GM18498 (cell line): ENCODE data around the gene STXBP2.
A peak's percentile ranks its signal among the peaks of the same experiment; 100 is the strongest.

Experiments
- ATAC-seq: cut with Tn5 transposase; IDR thresholded peaks from one replicate; pipeline ENCODE4 v1.9.1; 2021; ENCODE audit warnings: mild to moderate bottlenecking, moderate library complexity; ENCODE audit not compliant: unreplicated experiment

Gene STXBP2

DNA sequence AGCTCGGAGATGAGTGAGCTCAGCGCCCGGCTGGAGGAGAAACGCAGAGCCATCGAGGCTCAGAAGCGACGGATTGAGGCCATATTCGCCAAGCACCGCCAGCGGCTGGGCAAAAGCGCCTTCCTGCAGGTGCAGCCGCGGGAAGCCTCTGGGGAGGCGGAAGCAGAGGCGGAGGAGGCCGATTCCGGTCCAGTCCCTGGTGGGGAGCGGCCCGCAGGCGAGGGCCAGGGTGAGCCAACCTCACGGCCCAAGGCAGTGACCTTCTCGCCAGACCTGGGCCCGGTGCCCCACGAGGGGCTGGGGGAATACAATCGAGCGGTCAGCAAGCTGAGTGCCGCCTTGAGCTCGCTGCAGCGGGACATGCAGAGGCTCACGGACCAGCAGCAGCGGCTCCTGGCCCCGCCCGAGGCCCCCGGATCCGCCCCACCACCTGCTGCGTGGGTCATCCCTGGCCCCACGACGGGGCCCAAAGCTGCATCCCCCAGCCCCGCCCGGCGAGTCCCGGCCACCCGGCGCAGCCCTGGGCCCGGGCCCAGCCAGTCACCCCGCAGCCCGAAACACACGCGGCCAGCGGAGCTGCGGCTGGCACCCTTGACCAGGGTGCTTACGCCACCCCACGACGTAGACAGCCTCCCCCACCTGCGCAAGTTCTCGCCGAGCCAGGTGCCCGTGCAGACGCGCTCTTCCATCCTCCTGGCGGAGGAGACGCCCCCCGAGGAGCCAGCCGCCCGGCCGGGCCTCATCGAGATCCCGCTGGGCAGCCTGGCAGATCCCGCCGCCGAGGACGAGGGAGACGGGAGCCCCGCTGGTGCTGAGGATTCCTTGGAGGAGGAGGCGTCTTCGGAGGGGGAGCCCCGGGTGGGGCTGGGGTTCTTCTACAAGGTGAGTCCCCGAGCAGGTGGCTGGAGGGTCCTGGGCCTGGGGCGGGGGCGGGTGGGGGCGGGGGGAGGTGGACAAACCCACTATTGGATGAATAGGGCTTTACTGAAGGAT lies 24.3 kb upstream of the STXBP2 start:
- no peak for ATAC-seq

DNA sequence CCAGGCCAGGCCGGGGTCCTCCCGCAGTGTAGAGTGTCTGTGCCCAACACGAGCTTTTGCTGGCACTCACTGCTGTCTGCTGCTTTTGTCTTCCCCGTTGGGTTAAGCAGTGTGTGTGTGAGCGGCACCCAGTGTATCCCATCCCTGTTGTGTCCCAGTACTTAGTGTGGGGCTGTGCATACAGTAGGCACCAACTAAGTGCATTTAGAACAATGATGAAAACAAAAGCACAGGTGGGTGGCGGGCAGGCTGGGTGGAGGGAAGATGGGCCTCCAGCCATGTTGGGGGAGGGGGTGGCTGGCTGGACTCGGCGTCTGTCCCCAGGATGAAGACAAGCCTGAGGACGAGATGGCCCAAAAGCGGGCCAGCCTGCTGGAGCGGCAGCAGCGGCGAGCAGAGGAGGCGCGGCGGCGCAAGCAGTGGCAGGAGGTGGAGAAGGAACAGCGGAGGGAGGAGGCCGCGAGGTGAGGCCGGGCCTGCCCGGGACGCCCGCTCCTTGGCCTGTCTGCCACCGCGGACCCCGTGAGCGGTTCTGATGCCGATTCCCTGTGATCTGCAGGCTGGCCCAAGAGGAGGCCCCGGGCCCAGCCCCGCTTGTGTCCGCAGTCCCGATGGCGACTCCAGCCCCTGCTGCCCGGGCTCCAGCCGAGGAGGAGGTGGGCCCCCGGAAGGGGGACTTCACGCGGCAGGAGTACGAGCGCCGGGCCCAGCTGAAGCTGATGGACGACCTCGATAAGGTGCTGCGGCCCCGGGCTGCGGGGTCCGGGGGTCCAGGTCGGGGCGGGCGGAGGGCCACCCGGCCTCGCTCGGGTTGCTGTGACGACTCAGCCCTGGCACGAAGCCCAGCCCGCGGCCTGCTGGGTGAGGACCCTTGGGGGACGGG lies 21.8 kb upstream of the STXBP2 start:
- ATAC-seq, result no peak

DNA sequence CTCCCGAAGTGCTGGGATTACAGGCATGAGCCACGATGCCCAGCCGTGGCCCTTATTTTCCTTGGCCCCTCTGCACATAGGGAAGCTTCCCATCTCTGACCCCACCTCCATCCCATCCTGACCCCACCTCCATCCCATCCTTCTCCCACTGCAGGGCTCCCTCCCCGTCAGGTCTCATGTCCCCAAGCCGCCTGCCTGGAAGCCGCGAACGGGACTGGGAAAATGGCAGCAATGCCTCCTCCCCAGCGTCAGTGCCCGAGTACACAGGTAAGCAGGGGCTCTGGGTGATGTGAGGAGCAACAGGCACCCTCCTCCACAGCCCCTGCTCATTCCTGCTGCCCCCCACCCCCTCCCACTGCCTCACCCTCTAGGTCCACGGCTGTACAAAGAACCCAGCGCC lies 19.7 kb upstream of the STXBP2 start:
- no peak for ATAC-seq

DNA sequence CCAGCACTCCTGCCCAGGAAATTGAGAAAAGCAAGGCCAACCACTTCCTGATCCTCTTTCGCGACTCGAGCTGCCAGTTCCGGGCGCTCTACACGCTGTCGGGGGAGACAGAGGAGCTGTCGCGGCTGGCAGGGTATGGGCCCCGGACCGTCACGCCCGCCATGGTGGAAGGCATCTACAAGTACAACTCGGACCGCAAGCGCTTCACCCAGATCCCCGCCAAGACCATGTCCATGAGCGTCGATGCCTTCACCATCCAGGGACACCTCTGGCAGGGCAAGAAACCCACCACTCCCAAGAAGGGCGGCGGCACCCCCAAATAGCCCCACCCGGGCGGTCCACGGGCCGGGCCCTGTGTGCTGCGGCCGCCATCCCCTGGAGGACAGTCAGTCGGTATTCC lies 19.2 kb upstream of the STXBP2 start:
- no peak for ATAC-seq

DNA sequence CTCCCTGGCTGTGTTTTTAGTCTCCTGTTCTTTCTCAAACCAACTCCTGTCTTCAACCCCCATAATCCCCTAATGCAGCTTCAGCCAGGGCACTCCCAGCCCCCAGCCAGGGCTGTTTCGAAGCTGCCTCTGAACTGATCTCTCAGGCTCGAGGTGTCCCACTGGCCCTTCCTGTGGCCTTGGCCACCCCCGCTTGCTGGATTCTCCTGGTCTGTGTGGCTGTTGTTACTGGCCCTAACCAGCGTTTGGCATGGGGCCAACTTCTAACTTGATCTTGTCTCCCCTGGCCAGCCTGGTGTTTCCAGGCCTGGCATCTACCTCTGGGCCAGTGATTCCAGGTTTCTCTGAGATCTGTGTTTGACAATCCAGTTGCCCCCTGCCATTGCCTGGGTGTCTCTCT lies 18.6 kb upstream of the STXBP2 start:
- no peak for ATAC-seq

DNA sequence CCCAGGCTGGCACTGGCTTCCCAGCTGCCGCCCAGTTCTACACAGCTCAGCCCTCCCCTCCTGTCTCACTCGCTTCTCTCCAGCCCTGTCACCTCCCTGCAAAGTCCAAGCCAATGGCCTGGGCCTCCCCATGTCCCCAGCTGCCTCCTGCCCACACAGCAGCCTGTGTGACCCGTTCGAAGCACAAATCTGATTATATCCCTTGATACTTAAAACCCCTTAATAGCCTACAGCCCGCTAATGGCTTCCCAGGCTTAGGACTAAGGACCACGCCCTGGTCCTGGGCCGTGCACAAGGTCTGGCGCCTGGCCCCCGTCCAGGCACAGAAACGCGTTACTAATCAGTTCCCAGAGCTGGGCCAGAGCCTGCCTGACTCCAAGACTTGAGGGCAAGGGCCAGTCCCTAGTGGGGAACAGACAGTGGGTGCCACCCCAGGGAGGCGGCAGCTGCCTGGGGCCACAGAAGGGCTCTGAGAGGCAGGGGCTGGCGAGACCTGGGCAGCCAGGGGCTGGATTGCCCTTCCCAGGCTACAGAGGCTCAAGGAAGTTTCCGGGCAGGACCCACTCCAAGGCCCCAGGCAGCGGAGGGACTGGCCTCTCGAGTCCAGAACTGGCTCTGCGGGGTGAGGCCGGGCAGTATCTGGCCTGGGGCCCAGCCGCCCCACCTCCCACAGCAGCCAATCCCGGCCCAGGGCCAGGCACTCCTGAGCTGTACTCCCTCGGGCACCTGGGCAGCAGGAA lies 18.0 kb upstream of the STXBP2 start:
- ATAC-seq, result no peak

DNA sequence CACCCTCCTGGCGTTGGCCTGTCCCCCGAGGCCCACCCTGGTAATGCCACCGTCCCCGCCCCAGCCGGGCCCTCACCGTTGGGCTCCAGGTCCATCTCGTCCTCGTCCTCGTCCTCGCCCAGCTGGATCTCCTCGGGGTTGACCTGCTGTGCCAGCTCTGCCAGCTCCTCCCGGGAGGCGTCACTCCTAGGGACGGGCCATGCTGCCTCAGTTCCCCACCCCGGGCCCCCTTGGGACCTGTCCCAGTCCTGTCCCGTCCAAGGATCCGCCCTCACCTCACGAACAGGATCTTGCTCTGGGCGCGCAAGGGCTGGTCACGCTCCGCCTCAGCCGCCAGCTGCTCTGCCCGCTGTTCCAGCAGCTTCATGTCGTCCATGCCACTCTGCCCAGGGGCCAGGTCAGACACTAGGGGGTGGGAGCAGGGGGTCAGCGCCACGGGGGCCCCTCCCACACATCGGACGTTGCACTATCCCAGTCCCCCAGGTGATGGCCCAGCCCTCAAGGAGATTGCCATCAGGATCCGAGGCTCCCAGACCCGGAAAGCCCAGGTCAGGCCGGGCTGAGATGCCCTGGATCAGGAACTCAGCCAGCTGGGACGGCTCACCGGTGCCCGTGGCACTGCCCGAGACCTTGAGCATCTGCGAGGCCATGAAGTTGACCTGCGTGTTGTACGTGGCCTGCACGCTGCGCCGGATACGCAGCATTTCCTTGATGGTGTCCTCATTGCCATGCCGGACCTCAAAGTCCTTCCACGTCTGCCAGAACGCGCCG lies 17.1 kb upstream of the STXBP2 start:
- no peak for ATAC-seq

DNA sequence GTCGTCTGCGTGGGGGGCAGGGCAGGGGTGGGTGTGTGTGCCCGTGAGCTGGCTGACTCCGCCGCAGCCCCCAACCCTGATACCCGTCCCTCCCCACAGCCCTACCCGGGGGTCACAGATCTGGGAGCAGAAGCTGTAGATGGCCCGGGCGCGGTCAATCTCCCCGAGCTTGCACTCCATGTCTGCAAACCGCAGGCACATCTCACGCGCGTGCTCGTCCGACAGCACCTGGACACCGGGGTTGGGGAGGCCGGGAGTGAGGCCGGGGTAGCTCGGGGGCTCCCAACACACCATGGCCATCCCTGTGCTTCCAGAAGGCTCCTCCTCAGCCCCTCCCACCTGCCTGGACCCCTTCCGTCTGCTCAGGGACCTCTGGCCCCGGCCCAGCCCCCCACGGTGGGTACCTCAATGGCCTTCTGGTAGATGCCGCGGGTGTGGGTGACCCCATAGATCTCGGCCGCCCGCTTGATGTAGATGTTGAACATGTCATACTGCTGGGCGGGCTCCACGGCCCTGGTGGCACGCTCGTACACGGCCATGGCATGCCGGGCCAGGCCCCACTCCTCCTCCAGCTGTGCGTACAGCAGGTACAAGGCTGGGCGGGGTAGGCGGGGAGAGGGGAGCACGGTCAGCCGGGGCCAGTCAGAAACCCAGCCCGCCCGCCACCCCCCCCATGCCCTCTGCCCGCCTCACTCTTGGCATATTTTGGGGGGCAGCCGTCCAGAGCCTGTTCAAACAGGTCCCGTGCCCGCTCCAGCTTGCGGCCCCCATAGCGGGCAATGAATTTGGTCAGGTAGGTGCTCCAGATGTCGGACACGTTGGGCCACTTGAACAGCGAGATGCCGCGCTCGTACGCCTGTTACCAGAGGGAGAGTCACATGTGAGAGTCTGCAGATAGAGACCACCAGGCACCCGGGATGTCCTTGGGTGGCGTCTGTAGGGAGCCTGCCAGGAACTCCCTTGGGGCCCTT lies 16.2 kb upstream of the STXBP2 start:
- no peak for ATAC-seq

DNA sequence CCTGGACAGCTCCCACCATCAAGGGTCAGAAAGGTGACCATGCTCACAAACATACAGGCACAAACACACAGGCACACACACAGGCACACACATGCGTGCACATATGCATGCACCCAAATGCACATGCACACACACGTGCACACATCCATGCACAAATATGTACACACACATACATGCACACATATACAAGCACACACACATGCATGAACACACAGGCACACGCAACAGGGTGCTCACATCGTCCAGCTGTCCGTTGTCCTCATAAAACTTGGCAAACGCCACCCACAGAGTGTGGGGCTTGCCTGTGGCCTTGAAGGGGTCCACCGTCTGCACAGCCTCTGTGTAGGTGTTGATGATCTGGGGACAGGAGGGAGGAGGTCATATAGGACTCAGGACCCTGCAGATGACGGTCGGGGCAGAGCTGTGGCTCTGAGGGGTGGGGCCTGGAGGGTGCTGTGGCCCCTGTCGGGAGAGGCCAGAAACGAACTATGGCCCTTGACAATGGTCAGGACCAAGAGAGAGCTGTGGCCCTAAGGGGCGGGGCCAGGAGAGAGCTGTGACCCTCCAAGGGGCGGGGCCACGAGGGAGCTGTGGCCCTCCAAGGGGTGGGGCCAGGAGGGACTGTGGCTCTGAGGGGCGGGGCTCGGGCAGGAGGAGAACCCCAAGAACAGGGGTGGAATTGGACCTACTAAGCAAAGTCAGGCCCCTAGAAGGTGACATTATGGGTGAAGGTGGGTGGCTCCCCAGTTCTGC lies 13.8 kb upstream of the STXBP2 start:
- ATAC-seq, result no peak

DNA sequence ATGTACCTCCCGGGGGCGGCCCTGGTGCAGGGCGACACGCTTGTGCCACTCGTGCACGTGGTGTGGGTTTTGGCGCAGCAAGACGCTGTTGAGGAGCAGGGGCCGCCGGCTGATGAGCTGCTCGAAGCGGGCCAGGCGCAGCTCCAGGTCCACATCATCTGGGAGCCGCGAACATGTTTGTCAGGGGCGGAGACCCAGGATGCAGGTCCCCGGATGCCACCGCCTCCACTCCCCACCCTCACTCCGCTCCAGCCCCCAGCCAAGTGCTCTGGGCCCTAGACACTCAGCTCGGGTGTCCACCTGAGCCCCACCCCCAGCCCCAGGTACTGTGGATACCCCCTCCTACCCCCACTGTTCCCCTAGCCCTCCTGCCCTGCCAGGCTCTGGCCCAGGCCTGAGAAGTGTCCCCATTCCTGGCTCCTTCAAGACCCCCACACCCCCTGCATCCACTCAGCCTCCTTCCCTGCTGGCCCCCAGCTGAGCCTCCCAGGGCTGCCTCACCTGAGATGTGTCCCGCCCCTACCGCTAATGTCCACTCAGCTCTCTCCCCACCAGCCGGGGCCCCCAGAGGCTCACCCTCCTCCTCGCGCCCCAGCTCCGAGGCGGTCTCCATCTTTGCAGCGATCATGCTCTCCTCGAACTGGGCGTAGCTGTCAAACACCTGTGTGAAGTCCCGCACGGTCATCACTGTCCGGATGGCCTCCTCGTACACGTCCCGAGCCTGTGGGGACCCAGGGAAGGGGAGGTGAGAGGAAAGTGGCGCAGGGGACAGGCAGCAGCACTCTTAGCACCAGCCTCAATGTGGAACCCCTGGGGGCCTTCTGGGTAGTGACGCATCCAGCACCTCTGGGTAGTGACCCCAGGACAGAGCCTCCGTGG lies 12.9 kb upstream of the STXBP2 start:
- ATAC-seq, result no peak

DNA sequence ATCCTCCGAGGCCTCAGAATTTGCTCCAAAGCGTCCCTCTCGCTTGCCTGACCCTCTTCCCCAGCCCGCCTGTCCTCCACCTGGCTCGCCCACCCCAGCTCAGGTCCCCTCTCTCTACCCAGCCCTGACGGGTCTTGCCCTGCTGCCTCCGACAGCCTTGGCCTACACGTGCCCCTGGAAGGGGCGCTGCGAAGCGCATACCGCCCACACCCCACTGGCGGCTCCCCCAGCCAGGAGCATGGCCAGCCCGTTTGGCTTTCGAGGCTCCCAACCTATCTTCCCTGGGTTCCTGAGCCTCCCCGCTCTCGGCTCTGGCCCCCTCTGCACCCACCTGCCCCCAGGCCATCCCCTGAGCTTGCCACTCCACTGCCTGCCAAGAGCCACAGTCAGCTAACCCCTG lies 12.1 kb upstream of the STXBP2 start:
- ATAC-seq, result no peak

DNA sequence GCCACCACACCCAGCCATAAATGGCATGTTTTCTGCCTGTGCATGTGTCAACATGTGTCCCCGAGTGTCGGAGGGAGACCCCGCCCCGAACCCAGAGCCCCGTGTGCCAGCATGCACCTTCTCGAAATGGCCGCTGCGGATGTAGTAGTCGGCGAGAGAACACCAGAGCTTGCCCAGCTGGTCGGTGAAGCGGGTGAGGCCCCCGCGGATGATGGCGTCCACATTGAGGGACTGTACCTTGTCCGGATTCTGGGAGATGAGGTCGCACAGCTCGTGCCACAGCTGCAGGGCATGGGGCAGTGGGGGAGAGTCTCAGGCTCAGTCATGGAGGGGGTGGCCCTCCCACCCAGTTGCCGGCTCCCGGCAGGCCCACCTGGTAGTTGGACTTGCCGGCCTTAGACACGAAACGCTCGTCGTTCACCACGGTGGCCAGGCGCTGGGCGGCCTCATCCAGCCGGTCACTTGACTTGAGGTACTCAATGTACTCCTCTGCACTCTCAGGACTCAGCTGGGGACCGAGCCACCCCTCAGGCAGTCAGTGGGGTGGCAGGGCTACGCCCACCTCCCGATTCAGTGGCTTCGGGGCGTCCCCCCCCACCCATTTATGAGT lies 11.0 kb upstream of the STXBP2 start:
- no peak for ATAC-seq

DNA sequence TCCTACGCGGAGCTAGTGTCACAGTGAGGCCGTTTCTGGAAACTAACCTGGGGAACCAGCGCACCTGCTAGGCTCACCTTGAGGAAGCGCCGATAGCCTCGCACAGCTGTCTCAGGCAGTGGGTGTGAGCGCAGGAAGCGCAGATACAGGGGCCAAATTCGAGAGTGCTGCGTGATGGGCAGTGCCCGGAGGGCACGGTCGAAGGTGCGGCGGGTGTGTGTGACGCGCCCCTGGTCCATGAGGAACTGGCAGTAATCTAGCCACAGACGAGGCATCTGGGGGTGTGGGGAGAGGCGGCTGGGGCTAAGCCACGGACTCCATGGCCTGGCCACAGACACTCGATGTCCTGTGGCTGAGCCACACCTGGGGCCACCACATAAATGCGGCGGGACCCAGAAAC lies 9.7 kb upstream of the STXBP2 start:
- ATAC-seq, result no peak

DNA sequence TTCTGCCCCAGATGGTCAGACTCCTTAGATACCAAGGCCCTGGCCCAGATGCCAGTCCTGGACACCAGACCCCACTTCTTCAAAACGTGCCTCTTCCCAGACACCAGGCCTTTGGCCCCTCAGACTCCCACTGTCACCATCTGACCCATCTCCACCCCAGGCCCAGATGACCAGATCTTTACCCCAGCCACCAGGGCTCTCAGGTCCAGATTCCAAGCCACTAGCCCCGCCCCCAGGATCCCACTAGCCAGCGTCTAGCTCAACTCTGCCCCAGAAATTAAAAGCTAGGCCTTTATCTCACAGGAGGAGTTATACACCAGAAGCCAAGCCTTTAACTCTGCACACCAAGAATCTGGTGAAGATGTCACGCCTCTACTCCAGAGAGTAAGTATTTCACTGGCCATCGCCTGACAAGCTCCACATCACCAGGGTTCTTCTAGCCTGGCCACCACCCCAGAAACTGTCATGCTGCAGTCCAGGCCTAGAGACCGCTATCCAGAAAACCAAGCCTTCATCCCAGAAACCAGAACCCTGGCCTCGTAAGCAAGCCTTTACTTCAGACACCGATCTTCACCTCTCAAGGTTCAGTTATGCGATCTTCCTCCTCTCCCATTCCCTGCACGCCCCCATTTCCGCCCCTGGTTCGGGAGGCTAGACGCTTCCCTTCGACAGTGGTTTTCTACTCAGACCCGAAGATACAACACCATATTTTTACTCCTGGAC lies 8.2 kb upstream of the STXBP2 start:
- no peak for ATAC-seq

DNA sequence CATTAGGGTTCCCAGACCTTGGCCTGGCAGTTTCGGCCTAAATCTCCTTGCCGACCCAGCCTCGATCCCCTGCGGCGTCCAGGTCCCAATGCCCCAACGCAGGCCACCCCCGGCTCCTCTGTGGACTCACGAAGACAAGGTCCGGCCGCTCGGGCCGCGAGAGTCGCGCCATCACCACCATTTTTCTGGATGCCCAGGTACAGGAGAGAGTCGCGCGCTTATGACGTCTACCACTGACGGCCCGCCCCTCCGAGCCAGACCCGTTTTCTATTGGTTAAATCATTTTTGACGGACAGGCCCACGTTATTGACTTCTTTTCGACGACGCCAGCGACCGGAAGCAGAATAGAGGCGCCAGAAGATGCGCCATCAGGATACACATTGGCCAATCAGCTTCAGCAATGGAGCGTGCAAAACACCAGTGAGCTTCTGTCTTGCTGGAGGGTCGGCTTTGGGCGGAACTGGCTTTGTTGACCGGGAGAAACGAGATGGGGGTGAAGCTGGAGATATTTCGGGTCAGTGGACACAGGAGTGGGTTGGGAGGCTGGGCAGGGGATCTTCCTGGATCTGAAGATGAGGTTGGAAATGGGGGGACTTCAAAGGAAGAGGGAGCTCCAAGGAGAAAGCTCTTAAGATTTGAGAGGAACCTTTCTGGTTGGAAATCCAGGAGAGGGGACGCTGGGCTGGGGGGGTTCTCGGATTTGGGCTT lies 7.4 kb upstream of the STXBP2 start, which contains the start of the genes PET100 and XAB2:
Gene PET100, plus strand, starts transcription at position 447 of the 708 bp plus-strand sequence. Its CDS starts 41 bp downstream, at position 488.
Gene XAB2, minus strand, starts transcription at position 199 of the 708 bp plus-strand sequence. Its CDS starts 18 bp downstream, at position 181.
- ATAC-seq, result peak; percentile 91
